GM08714 (cell line): ENCODE data around the gene SALL1.

Experiments
- H3K4me3 ChIP-seq: fragments of 200-500 bp; sonication (Bioruptor generic); 2 replicates; pipeline ENCODE4 v1.5.1; 2014; ENCODE audit warnings: mild to moderate bottlenecking, low read length, inconsistent platforms
- ZNF274 ChIP-seq: IDR thresholded peaks from 2 replicates; pipeline ENCODE4 v1.6.1; 2012; ENCODE audit warnings: mild to moderate bottlenecking, low read depth, low read length

Gene SALL1

DNA sequence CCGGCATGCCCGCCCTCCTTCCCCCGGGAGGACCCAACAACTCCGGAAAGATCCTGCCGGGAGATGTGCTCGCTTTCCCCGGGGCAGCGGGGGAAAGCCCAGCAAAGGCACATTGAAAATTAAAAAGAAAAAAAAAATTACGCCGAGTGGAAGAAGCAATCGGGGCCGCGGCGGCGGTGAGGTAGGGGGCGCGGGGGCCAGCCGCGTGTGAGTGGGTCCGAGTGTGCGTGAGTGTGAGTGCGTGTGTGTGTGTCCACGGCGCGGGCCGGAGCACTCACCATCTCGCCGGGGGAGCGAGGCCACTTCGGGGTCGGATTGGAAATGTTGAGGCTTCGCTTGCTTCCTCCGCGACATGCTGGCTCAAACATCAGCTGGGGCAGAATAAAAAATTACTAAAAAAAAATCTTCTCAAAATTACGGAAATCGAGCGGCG lies at the start of gene SALL1:
TSS of gene SALL1 (minus strand) at position 383 of the 433 bp plus-strand sequence. CDS start at position 354, 29 bp downstream.
- H3K4me3 ChIP-seq, result peak within 1 kb of the TSS; percentile 35; the same call in 1 of the 2 replicates
- TF ChIP-seq ZNF274, result no peak

DNA sequence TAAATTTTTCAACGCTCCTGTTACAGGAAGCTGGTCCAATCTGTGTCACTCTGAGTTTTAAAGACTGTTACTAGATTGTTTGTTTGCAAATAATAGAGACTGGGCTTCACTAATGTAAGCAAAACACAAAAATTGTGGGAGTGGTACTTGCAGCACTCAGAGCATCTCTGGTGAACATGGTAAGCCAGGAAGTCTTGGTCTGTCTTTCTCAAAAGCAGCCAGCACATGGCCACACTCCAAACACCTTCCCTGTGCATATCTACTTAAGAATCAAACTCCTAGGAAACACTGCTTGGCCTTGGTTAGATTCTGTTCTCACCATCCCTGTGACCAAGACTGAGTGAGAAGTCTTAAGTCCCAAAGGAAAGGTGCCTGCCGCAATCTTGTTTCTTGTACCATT lies 49.7 kb upstream of the SALL1 start:
- TF ChIP-seq ZNF274, result no peak
- no peak overlapping the region for H3K4me3 ChIP-seq

DNA sequence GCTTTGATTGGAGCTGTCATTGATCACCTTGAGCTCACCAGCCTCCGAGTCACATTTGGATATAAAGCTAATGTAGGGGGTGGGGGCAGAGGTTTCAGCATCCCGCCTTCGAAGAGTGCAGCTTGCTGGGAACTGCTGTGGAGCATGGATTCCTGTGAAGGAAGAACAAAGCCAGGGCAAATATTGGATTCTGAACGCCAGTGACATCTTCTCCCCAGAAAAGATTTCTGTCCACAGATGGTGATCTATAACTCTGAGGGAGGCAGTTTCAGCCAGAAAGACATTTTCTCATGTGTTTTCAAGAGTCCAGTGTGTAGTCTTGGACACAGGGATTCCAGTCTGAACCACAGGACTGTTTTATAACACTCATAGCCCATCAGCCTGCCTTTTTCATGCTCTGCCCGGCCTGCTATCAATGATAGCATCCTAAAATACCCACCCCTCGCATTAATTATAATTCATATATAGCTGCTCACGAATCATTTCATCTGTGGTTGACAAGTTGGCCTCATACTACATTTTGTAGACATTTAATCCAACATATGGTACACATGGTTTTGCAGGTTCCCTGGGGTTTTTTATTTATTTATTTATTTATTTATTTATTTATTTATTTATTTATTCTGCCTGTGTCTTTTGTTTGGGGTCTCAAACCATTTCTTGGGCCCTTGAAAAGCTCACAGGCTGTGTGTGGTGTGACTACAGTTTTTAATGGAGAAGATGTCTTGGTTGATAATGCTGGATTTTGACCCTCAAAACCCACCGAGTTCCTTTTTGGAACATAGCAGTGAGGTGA lies 47.1 kb upstream of the SALL1 start:
- no peak overlapping the region for H3K4me3 ChIP-seq
- no peak for TF ChIP-seq ZNF274

DNA sequence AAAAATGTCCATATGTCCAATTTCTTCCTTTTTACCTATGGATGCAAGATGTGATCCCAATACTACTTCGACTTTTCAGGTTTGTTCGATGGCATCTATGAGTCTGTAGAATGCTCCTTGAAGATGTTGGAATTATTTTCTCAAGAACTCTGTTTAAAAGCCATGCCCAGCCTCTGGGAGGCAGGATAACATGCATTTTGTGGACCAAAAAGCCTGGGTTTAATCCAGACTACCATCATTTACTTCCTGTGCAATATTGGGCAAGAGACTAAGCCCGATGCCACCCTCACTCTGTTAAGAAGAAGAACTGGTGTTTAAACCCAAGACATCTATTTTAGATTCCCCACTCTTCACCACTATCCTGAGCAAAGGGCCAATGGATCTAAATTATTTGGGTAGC lies 42.8 kb upstream of the SALL1 start:
- no peak for TF ChIP-seq ZNF274
- H3K4me3 ChIP-seq, result no peak overlapping the region

DNA sequence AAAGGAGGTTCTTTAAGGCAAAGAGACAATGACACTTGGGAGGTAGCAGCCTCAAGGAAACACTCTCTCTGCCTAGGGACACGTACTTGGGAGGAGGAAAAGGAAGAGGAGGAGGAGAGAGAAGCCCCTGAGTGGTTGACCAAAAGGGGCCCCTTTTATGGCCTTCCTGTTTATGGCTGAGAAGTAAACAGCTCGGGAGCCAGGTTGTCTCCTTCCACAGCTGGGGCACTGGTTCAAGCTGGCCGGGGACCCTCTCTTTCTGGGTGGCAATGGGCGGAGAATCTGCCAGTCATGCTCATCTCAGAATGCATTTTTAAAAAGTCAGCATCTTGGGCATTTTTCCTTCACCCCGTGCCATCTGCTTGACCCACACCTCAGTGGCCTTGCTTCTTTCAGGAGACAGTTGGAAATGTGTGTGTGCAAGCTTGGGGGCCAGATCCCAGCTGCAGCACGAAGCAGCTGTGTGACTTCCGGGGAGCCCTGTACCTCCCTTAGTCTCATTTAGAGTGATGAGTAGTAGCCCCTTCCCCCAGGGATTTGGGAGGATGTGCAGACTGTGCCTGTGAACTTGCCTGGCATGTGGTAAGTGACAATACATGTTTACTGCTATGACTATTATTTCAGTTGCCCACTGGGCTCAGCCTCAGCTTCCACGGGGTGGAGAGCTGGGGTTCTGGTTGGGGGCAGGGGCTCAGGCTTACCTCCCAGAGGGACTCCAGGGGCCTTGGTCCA lies 33.8 kb upstream of the SALL1 start:
- no peak for TF ChIP-seq ZNF274
- H3K4me3 ChIP-seq, result no peak overlapping the region

DNA sequence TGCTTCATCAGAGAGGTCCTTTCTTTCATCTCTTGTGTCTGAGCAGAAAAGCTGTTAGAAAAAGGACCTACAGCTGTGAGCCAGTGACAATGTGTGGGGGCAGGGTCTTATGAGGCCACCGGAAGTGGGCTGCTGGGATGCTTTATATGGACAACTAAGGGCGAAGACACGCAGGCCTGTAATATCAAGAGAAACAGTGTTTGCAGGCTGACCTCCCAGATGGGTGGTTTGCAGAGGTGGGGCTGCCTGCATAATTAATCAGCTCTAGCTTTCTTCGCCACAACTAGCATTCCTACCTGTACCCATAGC lies 30.4 kb upstream of the SALL1 start:
- no peak overlapping the region for H3K4me3 ChIP-seq
- TF ChIP-seq ZNF274, result no peak

DNA sequence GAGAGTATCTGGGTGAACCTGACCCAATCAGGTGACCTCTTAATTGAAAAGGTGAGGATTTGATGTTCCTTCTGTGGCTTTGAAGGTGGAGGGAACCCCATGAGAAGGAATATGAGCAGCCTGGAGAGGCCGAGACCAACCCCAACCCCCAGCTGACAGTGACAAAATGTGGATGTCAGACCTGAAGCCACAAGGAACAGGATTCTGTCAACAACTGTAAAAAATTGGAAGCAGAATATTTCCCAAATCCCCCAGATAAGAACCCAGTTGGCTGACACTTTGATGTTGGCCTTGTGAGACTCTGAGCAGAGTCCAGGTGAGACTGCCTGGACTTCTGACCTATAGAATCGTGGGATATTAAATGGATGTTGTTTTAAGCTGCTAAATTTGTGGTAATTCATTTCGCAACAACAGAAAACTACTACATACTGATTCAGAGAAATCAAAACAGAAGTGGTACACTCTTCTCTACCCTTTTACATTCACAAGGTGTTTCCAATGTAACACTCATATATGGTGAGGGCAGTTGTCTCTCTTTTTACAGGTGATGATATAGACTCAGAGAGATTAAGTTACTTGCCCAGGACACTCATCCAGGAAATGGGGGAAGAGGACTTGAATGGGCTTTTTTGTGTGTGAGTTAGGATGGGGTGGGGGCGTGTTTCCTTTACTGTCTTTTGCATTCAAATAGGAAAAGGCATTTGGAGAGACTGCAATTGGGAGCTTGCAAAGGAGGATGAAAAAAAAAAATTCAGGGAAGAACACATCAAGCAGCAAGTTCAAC lies 29.8 kb upstream of the SALL1 start:
- no peak for TF ChIP-seq ZNF274
- H3K4me3 ChIP-seq, result no peak overlapping the region

DNA sequence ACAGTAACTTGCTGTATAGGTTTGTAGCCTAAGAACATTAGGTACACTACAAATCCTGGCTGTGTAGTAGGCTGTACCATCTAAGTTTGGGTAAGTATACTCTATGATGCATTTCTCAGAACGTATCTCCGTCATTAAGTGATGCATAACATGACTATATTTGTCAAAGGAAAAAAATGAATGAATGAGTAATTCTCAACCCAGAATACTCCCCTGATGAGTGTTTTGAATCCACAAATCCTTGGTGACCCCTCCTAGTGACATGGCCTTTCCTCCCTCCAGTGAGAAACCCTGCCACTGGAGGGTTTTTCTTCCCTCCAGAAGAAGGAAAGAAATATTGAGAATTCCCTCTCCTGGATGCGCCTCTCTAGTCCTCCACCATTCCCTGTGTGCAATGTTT lies 24.0 kb upstream of the SALL1 start:
- TF ChIP-seq ZNF274, result no peak

DNA sequence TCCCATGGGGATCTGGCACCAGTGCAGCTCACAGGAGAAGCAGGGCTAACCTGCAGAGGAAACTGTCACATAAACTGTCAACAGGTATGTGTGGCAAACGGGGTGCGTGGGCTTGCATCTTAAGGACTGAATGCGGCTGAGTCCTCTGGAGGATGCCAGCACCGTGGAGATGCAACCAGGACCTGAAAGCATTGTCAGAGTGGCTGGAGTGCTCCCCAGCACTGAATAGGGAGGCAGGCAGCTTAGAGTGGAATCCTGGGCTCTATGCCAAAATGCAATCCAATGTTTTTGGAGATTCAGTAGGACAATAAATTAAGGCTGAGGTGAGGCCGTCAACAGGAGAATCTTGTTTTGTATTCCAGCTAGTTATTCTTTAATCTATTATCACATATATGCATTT lies 21.3 kb upstream of the SALL1 start:
- TF ChIP-seq ZNF274, result no peak
- no peak overlapping the region for H3K4me3 ChIP-seq

More for the DNA sequence above, 24.0 kb upstream of the SALL1 start:
- H3K4me3 ChIP-seq, result no peak overlapping the region

DNA sequence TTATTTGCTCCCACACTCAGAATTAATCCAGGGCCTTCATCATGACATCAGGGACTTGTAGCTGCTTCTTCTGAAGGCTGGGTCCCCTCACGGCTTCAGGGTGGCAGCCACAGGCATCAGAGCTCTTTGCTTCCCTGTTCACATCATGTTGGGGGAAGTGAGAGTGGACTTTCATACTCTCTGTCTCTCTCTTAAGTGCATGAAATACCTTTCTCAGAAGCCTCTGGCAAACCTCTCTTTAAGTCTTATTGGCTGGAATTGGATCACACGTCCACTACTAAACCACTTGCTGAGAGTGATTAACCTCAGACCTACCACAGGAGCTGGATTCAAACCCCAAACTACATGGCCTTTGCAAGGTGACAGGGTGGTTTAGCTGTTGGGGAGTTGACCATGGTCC lies 17.7 kb upstream of the SALL1 start:
- no peak for TF ChIP-seq ZNF274
- H3K4me3 ChIP-seq, result no peak overlapping the region

DNA sequence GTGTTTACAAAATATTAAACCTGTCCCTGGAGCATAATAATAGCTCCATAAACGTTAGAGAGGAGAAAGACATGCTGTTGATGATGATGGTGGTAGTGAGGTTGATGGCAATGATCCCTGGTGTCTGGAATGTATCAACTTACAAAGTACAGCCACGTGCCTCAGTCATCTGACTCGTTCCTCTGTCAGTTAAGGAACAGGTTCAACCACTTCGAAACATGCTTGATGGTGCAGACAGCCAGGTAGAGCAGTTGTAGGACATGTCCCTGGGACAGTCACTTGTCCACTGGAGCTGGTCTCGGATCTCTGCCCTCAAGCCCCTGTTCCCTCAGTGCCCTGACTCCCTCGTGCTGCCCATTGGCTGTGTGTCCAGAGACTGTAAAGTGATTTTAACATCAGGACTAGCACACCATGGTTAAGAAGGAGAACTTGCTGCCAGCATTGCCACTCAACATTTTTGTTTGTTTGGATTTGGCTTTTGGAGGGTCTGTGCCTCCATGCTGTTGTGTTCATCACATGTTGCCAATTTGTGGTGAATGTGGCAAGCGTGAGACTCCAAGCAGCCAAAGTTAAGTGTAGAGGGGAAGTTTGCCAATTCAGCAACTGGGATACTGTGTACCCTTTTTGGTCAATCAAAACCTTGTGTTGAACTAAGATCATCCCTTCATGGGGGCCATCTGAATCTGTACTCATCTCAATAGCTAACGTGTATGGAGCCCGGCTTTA lies 16.3 kb upstream of the SALL1 start:
- no peak for TF ChIP-seq ZNF274
- no peak overlapping the region for H3K4me3 ChIP-seq

DNA sequence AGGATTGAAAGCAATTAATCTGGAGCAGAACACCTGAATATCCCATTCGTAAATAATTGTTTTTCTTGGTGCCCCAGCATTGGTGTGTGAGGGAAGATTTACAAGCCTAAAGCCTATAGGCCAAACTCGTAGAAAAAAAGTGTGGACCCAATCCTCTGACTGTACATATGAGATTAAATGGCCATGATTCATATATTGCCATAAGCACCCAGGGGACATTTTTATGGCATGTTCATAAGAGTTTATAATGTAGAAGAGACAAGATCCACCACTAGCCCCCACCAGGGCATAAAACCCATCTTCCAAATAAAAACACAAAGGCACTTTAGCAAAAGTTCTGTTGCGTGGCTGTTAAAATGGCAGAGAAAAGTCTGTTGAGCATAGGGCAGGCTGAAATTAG lies 15.5 kb upstream of the SALL1 start:
- no peak overlapping the region for H3K4me3 ChIP-seq
- TF ChIP-seq ZNF274, result no peak

DNA sequence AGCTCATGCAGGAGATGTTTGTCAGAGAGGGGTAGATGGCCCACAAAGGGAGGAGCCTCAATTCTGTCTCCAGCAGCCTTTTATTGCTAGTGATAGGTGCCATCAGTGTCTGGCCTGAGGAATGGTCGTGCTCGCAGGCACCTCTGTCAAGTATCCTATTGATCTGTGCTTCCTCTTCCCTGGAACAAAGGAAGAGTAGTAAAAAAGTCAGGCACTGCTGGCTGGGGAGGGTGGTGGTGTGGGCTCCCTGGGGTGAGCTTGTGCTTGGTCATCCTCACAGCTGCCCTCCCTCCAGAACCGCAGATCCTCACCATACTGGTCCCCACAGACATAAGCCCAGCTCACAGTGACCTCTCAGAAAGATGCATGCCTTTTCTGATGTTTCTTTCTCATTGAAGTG lies 15.0 kb upstream of the SALL1 start:
- TF ChIP-seq ZNF274, result no peak

DNA sequence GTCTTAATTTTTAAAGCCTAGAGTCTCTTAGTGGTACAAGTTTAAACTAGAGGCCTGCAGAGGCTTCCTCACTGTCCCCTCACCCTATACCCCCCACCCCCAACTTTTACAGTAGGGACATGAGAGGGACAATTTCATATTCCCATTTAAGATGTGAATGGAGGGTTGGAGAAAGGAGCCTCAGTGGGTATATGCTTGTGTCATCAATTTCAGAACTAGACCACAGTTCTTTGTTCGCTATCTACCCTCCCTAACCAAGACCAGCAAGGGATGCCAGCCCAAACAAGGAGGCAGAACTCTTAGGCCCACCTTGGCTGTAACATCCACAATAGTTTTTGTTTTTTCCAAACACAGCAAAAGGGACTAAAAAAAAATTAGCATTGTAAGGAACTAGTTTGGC lies 14.0 kb upstream of the SALL1 start:
- no peak overlapping the region for H3K4me3 ChIP-seq
- no peak for TF ChIP-seq ZNF274

More for the DNA sequence above, 15.0 kb upstream of the SALL1 start:
- no peak overlapping the region for H3K4me3 ChIP-seq

DNA sequence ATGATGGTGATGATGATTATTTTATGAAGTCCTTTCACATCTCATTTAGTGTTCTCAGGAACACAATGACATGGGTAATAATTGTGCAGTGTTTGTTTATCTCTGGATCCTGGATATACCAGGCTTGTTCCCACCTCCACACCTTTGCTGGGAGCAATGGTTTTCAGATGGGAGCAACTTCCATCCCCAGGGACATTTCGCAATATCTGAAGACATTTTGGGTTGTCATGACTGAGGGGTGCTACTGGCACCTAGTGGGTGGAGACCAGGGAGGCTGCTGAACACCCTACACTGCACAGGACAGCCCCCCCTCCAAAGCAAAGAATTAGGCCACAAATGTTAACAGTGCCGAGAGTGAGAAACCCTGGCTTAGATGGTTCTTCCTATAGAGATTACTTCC lies 13.5 kb upstream of the SALL1 start:
- no peak overlapping the region for H3K4me3 ChIP-seq
- no peak for TF ChIP-seq ZNF274
